GM08714 (cell line): ENCODE results near the gene CNTNAP2.
"Not testable (repeated sequence)": the region's sequence is repeated elsewhere in the genome, so short reads cannot be mapped to it uniquely, and the experiment has no call there.

Experiments
- H3K4me3 ChIP-seq: fragments of 200-500 bp; sonication (Bioruptor generic); 2 replicates; pipeline ENCODE4 v1.5.1; 2014; ENCODE audit warnings: mild to moderate bottlenecking, low read length, inconsistent platforms
- ZNF274 ChIP-seq: IDR thresholded peaks from 2 replicates; pipeline ENCODE4 v1.6.1; 2012; ENCODE audit warnings: mild to moderate bottlenecking, low read depth, low read length

CNTNAP2 gene

GRCh38 chr7:147759327-147759943 is 1642.8 kb downstream of the CNTNAP2 start:
- no peak for TF ChIP-seq ZNF274
- H3K4me3 ChIP-seq: no peak overlapping the region

GRCh38 chr7:147765301-147765700 is 1648.7 kb downstream of the CNTNAP2 start:
- no peak overlapping the region for H3K4me3 ChIP-seq
- no peak for TF ChIP-seq ZNF274

DNA sequence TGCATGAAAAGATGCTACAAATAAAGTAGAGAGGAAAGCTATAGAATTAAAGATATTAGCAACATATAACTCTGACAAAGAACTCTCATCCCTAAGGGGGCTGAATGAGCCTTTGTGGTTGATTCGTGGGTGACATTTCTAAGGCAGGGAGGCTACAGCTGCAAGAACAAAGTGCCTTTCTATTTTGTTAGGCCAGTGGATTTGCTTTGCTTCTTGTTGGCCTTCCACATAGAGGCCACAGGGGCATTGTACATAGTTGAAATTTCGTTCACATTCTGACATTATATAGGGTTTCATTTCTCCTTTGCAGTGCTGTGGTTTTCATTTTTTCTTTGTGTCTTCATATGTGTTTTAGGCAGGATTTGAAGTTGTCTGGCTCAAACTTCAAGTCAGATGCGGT is 1654.7 kb downstream of the CNTNAP2 start:
- TF ChIP-seq ZNF274: no peak
- no peak overlapping the region for H3K4me3 ChIP-seq

DNA sequence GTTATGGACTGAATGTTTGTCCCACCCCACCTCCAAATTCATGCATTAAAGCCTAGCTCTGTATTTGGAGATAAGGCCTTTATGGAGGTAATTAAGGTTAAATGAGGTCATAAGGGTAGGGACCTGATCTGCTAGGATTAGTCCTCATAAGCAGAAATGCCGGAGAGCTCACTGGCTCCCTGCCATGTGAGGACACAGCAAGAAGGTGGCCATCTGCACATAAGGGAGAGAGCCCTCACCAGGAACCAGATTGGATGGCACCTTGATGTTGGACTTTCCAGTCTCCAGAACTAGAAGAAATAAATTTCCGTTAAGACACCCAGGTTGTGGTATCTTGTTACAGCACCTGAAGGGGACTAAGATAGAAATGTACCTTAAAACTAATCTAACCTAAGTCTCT is 1657.9 kb downstream of the CNTNAP2 start:
- no peak for TF ChIP-seq ZNF274
- no peak overlapping the region for H3K4me3 ChIP-seq

GRCh38 chr7:147775516-147776284 is 1659.1 kb downstream of the CNTNAP2 start:
- no peak for TF ChIP-seq ZNF274

DNA sequence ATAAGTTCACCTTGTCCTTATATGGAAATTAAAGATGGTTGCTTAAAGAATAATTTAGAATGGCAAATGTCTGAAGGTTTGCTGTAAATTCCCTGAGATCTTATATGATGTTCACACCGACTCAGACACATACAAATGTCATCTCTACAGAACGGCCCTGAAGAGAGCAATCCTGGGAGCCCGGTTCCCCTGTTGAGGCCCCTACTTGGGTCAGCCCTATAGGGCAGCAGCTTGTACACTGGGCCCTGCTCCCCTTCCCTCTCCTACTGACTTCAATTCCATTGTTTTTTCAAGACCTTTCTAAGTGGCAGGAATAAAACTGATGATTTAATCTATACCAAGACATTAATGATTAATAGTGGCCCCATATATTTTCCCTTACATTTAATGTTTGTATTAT is 1660.7 kb downstream of the CNTNAP2 start:
- no peak overlapping the region for H3K4me3 ChIP-seq
- no peak for TF ChIP-seq ZNF274

More at GRCh38 chr7:147775516-147776284, 1659.1 kb downstream of the CNTNAP2 start:
- no peak overlapping the region for H3K4me3 ChIP-seq

DNA sequence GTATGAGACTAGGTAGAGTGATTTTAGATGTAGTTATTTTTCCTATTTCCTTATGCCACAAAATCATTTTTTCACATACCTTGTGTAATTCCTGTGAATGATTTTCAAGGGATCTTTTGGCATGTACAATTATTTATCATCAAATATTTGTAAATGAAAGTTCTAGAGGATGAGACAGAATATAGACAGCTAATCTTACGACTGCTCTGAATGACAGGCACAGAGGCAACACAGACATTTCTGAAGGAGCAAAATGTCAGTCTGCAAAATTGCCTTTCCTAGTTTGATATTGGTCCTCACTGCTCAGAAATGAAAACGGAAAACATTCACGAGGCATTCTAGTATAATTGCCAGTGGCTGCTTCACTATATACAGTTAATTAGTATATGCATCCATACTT is 1663.3 kb downstream of the CNTNAP2 start:
- TF ChIP-seq ZNF274: no peak
- H3K4me3 ChIP-seq: no peak overlapping the region

- no peak for TF ChIP-seq ZNF274
- no peak overlapping the region for H3K4me3 ChIP-seq
Observed at GRCh38 chr7:147796581-147796980, 1680.0 kb downstream of the CNTNAP2 start.

DNA sequence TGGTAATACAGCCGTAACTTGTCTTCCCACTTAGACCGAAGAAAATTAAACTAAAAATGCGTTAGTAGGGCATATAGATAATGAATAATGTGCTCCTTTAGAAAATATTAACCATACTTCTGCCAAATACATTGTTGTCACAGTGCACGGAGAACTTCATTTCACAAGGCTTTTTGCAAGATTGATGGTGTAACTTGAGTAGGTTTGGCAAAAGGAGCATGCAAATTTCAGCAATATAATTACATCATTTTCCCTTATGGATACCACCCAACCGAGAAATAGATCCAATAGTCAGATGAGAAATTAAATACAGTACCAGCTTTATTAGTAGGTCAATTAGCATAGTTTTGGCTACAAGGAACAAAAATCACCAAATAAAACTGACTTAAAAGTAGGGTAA is 1681.4 kb downstream of the CNTNAP2 start:
- no peak for TF ChIP-seq ZNF274
- no peak overlapping the region for H3K4me3 ChIP-seq

GRCh38 chr7:147801762-147802161 is 1685.2 kb downstream of the CNTNAP2 start:
- H3K4me3 ChIP-seq: not testable (repeated sequence)

DNA sequence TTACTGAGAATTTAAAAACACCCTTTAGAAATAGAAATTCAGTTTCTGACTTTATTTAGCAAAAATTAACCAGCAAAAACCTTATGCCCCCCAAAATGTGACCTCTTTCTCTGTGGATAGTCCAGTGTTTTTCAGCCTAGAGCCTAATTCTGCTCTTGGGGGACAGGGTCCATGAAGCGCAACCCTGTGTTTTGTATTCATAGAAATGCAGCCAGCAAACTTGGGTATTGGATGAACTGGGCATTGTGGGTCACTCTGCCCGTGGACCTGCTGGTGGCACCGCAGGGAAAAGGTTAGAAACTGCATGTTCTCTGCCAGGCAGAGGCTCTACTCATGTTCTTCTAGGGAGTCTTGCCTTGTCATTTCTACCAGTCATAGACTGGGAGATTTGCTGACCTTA is 1686.5 kb downstream of the CNTNAP2 start:
- H3K4me3 ChIP-seq: no peak overlapping the region
- TF ChIP-seq ZNF274: no peak

DNA sequence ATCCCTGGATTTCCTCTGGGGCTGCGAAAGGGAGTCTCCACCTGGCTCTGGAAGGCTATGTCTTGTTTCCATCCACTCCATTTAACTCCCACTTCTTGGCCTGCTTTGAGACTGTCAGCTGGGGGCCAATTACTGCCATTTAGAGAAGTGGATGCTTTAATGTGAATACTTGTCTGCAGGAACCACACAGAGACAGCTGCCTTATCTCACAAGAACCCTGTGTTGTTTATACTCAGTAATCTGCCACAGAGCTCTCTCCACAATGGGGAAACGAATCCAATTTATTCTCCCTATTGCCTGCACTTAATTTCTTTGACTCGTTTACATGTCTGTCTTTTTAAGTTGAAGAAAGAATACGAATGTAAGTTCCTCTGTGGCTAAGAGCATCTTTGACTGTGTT is 1687.0 kb downstream of the CNTNAP2 start:
- no peak for TF ChIP-seq ZNF274
- H3K4me3 ChIP-seq: no peak overlapping the region

DNA sequence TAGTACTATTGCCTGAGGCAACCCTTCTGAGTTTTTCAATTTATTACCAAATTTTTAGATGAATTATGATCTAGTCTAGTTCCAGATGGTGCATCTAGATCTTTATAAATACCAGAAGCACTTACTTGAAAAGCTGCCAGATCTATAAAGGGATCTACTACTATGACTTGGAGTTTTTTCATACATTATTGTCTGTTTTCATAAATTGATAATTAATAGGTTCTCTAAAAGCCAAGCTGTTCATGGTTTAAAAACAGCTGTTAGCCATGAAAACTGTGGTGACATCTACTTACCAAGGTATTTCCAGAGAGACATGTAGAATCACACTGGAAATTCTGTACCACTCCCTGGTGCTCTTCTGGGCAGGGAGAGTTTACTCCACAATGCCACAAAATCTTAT is 1687.4 kb downstream of the CNTNAP2 start:
- no peak overlapping the region for H3K4me3 ChIP-seq
- TF ChIP-seq ZNF274: no peak

DNA sequence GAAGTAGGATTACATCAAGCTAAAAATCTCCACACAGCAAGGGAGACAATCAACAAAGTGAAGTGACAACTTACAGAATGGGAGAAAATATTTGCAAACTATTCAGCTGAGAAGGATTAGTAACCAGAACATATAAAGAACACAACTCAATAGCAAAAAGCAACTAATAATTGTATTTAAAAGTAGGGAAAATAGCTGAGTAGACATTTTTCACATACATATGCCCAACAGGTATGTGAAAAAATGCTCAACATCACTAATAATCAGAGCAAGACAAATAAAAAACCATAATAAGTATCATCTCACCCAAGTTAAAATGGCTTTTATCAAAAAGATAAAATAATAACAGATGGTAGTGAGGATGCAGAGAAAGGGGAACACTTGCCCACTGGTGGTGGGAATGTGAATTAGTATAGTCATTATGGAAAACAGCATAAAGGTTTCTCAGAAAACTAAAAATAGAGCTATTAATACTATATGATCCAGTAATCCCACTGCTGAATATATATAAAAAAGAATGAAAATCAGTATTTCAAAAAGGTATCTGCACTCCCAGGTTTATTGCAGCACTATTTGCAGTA is 1689.5 kb downstream of the CNTNAP2 start:
- H3K4me3 ChIP-seq: no peak overlapping the region
- TF ChIP-seq ZNF274: no peak

GRCh38 chr7:147809786-147810185 is 1693.2 kb downstream of the CNTNAP2 start:
- no peak overlapping the region for H3K4me3 ChIP-seq
- no peak for TF ChIP-seq ZNF274
